Esophagus squamous epithelium (tissue), 4 donors: ENCODE measurements around the gene NPPB.

ENCODE experiments used
- CTCF ChIP-seq, 6 experiments: fragments of 450-650 bp in 4 of 6; fragments of 200-600 bp in 2 of 6; sonication (generic) in 2 of 6; IDR thresholded peaks; one replicate each; pipeline ENCODE4 v1.5.1; 2016 to 2019; ENCODE audit warnings: antibody characterized with exemption in 6 of 6, mild to moderate bottlenecking in 4 of 6, moderate library complexity in 4 of 6
- POLR2A ChIP-seq, 4 donors: fragments of 450-650 bp; IDR thresholded peaks; one replicate each; pipeline ENCODE4 v1.6.1; 2017; ENCODE audit warnings: antibody characterized with exemption in 4 of 4, mild to moderate bottlenecking in 4 of 4, moderate library complexity in 3 of 4

GRCh38 chr1:11839727-11840705 is 18.7 kb downstream of the NPPB start:
- TF ChIP-seq CTCF (IDR thresholded peaks at IDR 0.05): no peak
- no peak for TF ChIP-seq POLR2A (IDR thresholded peaks at IDR 0.05)
